ENCODE data around the gene SH3BP4.

DNA sequence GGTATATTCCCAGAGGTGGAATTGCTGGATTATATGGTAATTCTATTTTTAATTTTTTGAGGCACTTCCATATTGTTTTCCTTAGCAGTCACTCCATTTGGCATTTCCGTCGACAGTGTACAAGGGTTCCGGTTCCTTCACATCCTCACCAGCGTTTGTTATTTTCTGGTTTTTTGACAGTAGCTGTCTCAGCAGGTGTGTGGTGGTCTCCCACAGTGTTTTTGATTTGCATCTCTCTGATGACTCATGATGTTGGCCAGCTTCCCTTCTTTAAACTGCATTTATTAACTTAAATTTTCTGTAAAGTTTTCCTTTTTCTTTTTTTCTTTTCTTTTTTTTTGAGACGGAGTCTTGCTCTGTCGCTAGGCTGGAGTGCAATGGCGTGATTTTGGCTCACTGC lies 19.7 kb downstream of the SH3BP4 start:
- TF ChIP-seq, protein P1, sequence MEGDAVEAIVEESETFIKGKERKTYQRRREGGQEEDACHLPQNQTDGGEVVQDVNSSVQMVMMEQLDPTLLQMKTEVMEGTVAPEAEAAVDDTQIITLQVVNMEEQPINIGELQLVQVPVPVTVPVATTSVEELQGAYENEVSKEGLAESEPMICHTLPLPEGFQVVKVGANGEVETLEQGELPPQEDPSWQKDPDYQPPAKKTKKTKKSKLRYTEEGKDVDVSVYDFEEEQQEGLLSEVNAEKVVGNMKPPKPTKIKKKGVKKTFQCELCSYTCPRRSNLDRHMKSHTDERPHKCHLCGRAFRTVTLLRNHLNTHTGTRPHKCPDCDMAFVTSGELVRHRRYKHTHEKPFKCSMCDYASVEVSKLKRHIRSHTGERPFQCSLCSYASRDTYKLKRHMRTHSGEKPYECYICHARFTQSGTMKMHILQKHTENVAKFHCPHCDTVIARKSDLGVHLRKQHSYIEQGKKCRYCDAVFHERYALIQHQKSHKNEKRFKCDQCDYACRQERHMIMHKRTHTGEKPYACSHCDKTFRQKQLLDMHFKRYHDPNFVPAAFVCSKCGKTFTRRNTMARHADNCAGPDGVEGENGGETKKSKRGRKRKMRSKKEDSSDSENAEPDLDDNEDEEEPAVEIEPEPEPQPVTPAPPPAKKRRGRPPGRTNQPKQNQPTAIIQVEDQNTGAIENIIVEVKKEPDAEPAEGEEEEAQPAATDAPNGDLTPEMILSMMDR (conservative IDR thresholded peaks at IDR 0.05; ENCODE audit: low read length): no peak
- no peak for TF ChIP-seq EZH2phosphoT487 (IDR thresholded peaks at IDR 0.05; ENCODE audit: borderline replicate concordance, low read depth, low read length)
